HG03064 (cell line): Measurements from ENCODE around the gene FAM131A.

Experiments
- ATAC-seq: cut with Tn5 transposase; IDR thresholded peaks from one replicate; pipeline ENCODE4 v1.9.1; 2021; ENCODE audit warnings: low read depth; ENCODE audit not compliant: unreplicated experiment

The FAM131A gene

GRCh38 chr3:184315871-184316661 is 21.3 kb upstream of the FAM131A start:
- ATAC-seq: no peak

- no peak for ATAC-seq
Observed at GRCh38 chr3:184316792-184317191, 20.6 kb upstream of the FAM131A start.

DNA sequence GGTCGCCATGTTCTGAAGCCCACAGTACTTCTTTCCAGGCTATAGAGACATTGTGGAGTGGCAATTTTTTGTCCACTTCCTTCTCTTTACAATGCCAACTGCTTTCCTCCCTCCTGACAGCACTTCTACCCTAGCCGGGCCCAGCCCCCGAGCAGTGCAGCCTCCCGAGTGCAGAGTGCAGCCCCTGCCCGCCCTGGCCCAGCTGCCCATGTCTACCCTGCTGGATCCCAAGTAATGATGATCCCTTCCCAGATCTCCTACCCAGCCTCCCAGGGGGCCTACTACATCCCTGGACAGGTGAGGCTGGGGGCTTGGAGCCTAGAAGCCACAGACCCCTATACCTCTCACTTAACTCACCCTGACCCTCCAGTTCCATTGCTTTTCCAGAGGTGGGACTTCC is 20.2 kb upstream of the FAM131A start:
- ATAC-seq: no peak

DNA sequence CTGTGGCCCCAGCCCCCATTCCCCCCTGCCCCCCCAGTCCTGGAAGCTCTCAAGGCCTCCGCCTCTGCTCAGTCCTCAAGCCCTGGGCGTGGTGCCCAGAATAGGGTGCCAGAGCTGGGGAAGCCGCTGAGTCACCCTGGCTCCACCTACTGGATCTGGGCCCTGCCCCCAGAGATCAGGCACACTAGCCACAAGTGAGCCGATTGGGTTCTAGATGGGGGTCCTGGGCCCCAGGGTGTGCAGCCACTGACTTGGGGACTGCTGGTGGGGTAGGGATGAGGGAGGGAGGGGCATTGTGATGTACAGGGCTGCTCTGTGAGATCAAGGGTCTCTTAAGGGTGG is 17.3 kb upstream of the FAM131A start:
- no peak for ATAC-seq

- no peak for ATAC-seq
Observed at GRCh38 chr3:184321666-184322065, 15.7 kb upstream of the FAM131A start.

DNA sequence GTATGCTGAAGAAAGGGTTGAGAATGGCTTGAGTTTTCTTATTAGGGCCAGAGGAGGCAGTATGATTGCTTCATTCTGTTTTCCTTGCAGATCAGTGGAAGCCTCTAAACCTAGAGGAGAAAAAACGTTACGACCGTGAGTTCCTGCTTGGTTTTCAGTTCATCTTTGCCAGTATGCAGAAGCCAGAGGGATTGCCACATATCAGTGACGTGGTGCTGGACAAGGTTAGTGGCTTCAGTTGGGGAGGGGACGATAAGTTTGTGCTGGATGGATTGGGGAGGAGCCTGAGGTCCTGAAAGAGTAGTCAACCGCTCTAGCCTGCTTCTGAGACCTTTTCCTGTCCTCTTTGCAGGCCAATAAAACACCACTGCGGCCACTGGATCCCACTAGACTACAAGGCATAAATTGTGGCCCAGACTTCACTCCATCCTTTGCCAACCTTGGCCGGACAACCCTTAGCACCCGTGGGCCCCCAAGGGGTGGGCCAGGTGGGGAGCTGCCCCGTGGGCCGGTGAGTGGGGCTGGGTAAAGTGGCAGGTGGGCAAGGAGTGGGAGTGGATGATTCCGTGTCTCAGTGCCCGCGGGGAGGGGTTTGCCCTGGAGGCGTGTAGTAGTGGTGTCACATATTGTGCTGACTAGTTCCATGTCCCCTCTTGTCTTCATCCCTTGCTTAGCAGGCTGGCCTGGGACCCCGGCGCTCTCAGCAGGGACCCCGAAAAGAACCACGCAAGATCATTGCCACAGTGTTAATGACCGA is 14.5 kb upstream of the FAM131A start:
- ATAC-seq: no peak

DNA sequence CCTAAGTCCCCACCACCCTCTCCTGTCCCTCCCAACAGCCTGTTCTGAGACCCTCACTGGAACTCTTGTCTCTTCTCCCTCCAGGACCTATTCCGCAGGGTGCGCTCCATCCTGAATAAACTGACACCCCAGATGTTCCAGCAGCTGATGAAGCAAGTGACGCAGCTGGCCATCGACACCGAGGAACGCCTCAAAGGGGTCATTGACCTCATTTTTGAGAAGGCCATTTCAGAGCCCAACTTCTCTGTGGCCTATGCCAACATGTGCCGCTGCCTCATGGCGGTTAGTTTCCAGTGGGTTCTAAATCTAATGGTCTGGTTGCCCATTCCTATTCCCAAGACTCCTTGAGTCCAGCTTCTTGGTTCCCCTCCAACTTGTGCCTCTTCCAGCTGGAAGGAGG is 13.7 kb upstream of the FAM131A start:
- ATAC-seq: no peak

GRCh38 chr3:184325269-184325668 is 12.1 kb upstream of the FAM131A start:
- ATAC-seq: no peak

GRCh38 chr3:184325715-184326369 is 11.6 kb upstream of the FAM131A start:
- no peak for ATAC-seq

- ATAC-seq: no peak
Observed at GRCh38 chr3:184327171-184327570, 10.2 kb upstream of the FAM131A start.

GRCh38 chr3:184328516-184328915 is 8.9 kb upstream of the FAM131A start:
- no peak for ATAC-seq

DNA sequence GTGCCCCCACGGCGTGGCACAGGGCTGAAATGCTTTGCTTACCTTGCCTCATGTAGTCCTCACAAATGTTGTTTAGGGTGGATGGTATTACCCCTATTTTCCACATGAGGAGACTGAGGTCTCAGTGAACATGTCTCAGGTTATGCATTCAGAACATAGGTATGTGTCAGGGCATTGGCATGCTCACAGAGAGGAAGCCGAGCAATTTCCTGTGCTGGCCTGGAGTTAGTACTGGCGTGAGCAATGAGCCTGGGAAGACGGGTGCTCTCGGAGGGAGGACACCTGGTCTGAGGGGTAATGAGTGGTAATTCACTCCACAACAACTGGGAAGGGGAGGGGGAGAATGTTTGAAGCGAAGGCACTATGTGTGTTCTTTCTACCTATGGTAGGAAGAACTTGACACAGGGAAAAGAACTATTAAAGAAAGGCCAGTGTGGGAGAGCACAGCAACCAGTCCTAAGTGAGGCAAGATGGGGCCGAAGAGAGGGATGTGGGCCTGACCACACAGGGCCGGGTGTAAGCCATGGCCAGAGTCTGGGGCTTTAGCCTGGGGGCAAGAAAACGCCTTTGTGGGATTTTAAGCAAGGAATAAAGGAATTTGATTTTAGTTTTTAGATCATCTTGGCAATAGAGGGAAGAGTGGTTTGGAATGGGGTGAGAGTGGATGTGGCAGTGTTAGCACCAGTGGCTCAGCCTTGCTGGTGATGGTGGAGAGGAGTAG is 4.9 kb upstream of the FAM131A start:
- no peak for ATAC-seq

- ATAC-seq: no peak
Observed at GRCh38 chr3:184333190-184333589, 4.2 kb upstream of the FAM131A start.

DNA sequence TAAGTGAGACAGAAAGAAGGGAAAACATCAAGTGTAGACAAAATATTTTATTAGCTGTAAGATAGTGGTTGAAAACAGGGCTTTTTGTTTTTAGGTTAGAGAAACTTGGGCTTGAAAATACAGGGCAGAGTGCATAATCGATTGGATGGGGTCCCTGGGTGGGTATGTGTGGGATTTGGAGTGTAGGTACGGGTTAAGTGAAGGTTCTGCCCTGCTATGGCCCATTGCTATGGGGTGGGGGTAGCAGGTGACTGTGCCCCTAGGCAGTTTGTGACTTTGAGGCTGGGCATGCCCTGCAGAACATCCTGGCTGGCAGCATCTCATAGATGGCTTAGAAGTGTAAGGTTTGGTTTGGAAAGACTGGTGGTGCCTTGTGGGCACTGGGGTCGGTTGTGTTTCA is 3.7 kb upstream of the FAM131A start:
- ATAC-seq: no peak

DNA sequence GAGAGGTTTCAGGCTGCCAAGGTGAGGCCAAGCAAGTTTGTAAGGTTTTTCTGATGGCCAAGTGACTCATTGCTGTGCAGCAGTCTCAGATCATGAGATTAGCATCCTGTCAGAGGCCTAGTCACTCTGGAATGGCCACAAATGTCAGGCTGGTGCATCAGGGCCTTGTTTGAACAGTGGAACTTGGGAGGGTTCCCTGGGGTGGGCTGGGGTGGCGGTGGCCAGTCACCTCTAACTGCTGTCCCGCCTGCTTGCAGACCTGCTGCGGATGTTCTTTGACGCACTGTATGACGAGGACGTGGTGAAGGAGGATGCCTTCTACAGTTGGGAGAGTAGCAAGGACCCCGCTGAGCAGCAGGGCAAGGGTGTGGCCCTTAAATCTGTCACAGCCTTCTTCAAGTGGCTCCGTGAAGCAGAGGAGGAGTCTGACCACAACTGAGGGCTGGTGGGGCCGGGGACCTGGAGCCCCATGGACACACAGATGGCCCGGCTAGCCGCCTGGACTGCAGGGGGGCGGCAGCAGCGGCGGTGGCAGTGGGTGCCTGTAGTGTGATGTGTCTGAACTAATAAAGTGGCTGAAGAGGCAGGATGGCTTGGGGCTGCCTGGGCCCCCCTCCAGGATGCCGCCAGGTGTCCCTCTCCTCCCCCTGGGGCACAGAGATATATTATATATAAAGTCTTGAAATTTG is 2.8 kb upstream of the FAM131A start:
- ATAC-seq: no peak

DNA sequence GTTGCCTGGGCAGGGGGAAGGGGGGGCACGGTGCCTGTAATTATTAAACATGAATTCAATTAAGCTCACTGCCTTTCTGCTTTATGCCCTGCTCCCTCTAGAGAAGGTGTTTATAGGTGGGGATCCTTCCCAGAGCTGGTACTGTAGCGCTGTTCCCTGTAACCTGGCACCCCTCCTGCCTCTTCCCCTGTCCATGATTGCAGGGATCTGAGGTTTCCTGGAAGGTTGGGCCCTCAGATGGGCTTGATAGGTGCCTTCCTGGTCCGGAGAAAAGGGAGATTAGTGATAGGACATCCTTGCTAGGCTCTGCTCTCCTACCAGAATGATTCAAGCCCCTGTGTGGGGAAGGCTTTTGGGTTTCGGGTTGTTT is 2.1 kb upstream of the FAM131A start:
- peak; percentile 10 for ATAC-seq

DNA sequence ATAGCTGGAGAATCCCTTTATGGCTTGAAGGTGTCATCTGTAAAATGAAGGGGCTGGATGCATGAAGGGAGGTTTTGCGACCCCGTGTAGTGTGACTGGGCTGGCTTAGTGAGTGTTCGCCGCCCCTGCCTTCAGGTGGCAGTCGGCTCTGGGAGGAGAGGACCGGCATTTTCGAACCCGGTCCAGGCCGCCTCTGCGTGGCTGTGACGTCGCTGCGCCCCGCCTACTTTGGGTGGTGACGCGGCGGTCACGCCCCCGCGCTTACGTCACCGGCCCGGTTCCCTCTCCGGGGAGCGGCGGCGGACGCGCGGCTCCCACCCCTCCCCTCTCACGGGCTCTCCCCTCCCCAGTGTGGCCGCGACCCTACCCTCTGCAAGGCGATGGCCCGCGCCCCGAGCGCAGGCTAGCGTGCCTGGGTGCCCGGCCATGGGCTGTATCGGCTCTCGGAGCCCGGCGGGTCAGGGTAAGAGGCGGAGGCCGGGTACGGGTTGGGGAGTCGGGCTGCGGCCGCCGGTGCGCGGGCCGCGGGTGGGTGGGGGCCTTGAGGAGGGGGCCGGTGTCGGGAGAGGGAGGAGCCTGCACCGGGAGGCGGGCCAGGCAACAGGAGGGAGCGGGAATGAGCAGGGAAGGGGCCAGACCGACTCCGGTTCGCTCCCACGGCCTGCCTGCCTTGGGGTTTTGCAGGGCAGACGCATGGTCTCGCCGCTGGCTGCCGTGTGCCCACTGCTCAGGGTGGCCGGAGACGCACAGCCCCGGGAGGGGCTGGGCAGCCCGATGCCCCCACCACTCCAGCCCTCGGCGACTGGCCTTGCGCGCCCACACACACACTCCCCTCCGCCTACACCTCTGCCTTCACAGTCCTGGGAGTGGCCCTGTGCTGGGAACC is 1.5 kb upstream of the FAM131A start:
- ATAC-seq: peak; percentile 53

GRCh38 chr3:184336547-184337398 is 627 bp upstream of the FAM131A start:
- ATAC-seq: no peak

- no peak for ATAC-seq
Observed at GRCh38 chr3:184337981-184338380, 581 bp downstream of the FAM131A start.
